Measurements from ENCODE around the gene ZGPAT.

Gene ZGPAT

DNA sequence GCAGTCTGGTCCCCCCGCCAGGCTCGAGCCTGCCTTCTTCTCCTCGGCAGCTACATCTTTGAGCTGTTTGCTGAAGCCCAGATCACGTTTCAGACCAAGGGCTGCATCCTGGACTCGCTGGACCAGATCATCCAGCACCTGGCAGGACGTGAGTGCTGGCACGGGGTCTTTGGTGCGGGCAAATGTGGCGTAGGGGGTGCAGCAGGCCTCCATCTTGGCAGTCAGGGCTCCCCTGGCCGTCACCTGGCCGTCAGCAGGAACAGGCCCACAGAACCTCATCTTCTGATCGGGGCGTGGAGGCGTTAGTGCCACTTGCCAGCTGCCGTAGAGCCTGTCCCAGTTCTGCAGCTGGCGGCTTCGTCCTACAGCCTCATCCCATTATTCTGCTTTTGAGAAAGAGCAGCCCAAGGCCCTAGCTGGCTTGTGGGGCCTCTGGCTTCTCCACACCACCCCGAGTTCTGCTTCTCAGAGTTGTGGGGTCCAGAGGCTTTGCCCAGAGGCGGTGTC lies 28.0 kb upstream of the ZGPAT start:
- no peak for DNase-seq

- no peak for DNase-seq
Observed at GRCh38 chr20:63680427-63680826, 27.4 kb upstream of the ZGPAT start.

- DNase-seq: no peak
Observed at GRCh38 chr20:63680857-63681608, 26.8 kb upstream of the ZGPAT start.

- no peak for DNase-seq
Observed at GRCh38 chr20:63681609-63682142, 26.2 kb upstream of the ZGPAT start.

DNA sequence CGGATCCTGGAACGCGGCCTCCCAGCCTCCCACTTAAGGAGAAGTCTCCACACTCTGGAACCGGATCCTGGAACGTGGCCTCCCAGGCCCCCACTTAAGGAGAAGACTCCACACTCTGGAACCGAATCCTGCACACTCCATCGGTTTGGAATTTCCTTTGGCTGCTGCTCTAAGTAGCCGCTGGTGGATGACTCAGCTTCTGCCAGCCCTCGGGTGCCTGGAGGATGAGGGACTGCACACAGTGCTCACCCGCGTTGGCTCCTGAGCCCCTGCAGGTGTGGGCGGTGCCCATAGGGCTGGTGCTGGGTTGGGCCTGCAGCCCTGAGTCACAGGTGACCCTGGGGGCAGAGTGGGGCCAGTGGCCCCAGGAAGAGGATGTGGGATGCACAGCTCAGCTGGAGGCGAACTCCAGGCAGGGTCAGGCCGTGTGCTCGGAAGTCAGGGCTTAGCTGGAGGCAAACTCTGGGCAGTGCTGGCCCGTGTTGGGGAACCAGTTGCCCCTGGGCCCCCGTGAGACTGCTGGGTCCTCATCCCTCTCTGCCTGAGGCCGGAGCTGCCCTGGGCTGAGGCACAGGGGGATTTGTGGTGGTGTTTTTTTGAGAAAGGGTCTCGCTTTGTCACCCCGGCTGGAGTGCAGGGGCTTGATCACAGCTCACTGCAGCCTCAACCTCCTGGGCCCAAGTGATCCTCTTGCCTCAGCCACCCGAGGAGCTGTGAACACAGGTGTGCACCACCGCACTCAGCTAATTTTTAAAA lies 25.3 kb upstream of the ZGPAT start:
- no peak for DNase-seq

GRCh38 chr20:63685269-63686026 lies 22.4 kb upstream of the ZGPAT start:
- no peak for DNase-seq

DNA sequence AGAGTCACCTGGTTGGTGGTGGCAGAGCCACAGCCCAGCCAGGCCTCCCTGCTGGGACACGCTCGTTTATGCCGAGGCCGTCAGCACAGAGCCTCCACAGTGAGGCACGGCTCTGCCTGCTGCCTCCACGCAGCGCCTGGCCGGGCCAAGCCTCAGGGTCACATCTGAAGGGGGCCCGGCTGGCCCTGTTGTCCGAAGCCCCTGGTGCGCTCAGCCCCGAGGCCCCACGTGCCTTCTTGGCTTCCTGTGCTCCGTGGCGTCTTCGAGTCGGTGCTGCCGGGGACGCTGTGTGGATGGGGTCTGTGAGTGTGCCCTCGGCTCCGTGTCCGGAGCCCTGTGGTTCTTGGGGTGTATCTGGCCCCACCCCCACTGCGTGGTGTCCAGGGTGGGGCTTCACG lies 21.7 kb upstream of the ZGPAT start:
- no peak for DNase-seq

DNA sequence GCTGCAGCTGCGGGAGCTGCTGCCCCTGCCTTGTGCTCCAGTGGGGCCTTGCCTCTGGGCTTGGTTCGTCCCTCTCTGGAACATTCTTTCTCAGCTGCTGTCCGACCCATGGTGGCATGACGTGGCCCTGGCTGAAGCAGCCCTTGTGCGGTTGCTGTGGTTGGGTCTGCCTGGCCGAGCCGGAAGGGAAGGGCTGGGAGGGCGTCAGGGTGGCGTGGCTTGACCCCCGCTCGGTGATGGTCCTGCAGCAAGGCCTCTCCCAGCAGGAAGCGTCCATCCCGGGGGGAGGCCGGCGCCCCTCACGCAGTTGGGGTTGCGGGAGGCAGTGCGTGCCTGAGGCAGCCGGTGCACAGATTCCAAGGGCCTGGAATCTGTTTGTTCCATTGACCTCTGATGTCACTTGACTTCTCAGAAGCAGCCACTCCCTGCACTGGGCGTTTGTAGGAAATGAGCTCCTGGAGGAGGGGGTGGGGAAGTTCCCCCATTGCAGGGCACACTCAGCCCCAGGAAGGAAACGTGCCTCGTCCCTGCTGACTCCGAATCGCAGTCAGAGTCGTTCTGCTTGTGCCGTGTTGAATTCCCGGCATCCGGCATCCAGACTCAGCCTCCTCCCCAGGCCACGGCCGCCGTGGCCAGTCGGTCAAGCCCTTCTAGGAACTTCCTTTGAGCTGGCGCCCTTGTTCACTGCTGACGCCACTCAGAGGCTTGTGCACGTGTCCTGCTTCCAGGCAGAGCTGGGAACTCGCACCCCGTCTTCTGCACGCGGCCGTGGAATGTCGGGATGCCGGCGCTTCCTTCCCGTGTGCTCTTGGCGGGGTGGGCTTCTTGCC lies 21.1 kb upstream of the ZGPAT start:
- no peak for DNase-seq

GRCh38 chr20:63687419-63688178 lies 20.2 kb upstream of the ZGPAT start:
- no peak for DNase-seq

DNA sequence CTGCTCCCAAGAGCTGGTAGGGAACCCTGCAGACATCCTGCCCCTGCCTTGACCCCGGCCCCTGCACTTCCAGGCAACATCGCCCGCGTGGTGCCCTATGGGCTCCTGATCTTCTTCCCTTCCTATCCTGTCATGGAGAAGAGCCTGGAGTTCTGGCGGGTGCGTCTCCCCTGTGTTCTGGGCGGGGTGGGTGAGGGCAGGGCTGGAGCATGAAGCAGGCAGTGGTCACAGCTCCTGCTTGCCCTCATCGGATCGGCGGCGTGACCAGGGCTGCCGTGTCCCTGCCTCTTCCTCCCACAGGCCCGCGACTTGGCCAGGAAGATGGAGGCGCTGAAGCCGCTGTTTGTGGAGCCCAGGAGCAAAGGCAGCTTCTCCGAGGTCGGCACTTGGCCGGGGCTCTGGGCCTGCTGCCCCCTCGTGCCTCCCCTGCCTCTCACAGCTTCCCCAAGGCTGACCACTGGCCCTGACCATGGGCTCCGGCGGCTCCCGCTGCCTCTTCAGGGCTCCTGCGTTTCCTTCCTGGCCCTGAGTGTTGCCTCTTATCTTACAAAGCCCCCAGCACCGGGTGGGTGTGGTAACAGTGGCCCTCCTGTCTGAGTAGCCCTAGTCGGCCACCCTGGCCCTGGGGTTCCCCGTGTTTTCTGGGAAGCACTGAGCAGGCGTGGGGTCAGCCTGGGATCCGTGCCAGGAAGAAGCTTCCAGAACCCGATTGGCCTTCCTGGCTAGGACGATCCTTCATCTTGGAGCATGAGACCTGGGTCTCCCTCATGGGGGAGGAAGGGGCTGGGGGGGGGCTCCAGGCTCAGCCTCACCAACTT lies 19.4 kb upstream of the ZGPAT start:
- no peak for DNase-seq

- no peak for DNase-seq
Observed at GRCh38 chr20:63689046-63690002, 18.5 kb upstream of the ZGPAT start.

DNA sequence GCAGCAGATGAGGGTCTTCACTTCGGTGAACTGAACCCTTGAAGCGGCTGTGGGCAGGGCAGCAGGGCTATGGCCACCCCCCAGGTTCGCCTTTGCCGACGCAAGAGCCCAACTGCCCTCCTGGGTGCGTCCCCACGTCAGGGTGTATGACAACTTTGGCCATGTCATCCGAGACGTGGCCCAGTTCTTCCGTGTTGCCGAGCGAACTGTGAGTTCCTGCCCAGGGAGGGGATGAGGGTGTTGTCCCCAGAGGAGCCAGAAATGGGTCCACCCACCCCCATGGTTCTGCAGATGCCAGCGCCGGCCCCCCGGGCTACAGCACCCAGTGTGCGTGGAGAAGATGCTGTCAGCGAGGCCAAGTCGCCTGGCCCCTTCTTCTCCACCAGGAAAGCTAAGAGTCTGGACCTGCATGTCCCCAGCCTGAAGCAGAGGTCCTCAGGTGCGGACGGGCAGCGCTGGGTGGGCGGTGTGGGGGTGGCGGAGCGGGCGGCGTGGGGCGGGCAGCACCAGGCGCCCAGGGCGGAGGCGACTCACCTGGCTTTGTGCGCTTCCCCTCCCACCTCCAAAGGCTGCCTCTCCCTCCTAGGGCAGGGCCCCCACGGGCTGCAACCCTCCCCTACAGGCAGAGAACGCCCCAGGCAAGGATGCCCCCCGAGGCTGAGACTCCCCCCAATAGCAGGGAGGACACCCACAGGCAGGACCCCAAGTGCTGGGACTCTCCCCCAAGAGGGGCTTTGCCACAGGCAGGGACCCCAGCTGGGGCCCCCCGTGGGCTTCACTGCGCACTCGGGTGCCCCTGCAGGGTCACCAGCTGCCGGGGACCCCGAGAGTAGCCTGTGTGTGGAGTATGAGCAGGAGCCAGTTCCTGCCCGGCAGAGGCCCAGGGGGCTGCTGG lies 17.6 kb upstream of the ZGPAT start:
- DNase-seq: no peak

GRCh38 chr20:63690898-63691710 lies 16.7 kb upstream of the ZGPAT start:
- DNase-seq: no peak

DNA sequence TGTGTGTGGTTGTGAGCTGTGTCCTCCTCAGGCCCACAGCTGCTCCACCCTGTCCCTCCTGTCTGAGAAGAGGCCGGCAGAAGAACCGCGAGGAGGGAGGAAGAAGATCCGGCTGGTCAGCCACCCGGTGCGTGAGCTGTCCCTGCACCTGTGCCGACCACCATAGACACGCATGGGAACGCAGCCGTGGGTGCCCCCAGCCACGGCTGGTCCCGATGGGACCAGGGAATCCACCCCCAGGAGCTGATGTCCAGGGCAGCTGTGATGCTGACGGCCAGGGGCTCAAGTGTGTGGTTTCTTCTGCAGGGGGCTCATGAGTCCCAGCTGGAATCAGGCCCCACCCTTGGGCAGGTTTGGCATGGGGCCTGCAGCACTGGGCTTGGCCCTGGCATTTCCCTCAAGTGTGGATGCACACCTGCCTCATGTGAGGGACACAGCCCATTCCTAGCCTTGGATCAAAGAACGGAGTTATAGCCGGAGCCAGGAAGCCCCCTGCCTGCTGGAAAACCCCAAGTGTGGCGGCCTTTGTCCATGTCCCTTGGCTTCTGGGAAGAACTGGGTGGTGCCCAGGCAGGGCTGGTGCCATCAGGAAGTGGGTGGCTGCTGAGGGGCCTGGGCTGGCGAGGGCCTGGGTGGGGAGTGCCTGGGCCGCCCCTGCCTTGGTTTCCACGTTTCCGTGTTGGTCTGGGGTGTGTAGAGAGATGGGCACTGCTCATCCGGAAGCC lies 16.0 kb upstream of the ZGPAT start:
- no peak for DNase-seq

- peak in 1 of 2 experiments; percentile 57 for DNase-seq
Observed at GRCh38 chr20:63692436-63693082, 15.3 kb upstream of the ZGPAT start.

DNA sequence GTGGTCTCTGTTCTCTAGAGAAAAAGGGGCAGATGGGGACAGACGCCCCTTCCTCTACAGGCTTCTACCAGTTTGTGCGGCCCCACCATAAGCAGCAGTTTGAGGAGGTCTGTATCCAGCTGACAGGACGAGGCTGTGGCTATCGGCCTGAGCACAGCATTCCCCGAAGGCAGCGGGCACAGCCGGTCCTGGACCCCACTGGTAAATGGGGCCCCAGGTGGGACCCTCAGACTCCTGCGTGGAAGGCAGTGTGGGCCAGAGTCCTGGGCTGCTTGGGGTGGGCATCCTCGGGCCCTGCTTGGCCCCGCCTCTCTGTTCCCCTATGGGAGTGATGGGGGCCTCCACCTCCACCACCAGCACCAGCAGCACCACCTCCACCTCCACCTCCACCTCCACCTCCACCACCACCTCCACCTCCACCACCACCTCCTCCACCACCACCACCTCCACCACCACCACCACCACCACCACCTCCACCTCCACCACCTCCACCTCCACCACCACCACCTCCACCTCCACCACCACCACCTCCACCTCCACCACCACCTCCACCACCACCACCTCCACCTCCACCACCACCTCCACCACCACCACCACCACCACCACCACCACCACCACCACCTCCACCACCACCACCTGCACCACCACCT lies 14.6 kb upstream of the ZGPAT start:
- no peak for DNase-seq
